GM21367 (cell line): ENCODE measurements around the gene ZCCHC14.

Experiments used
- ATAC-seq: cut with Tn5 transposase; IDR thresholded peaks from one replicate; pipeline ENCODE4 v1.9.1; 2021; ENCODE audit not compliant: unreplicated experiment

Gene ZCCHC14

DNA sequence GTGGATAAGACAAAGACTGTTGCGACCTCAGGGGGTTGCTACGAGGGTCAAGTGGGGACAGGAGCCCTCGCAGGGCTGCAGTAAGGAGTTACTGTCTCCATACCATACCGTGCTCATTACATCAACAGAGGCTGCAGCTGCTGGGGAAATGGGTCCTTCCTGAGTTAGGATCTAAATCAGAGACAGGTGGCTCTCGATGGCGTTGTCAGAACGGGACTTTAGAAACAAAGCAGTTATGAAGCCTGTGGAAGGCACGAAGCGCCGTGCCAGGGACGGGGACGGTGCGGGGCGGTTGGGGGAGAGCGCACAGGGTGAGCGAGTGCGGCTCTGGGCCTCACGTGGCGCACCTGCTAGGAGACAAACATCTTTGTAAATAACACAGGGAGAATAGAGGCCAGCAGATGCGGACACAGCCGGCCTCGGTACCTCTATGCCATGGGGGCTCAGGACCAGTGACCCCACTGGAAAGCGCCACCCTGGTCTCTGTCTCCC lies 34.4 kb downstream of the ZCCHC14 start:
- ATAC-seq: no peak

GRCh38 chr16:87457709-87458423 lies 35.0 kb downstream of the ZCCHC14 start:
- ATAC-seq: no peak

- no peak for ATAC-seq
Observed at GRCh38 chr16:87457061-87457611, 35.7 kb downstream of the ZCCHC14 start.

GRCh38 chr16:87454391-87454790 lies 38.4 kb downstream of the ZCCHC14 start:
- ATAC-seq: no peak

- no peak for ATAC-seq
Observed at GRCh38 chr16:87453326-87453725, 39.5 kb downstream of the ZCCHC14 start.

DNA sequence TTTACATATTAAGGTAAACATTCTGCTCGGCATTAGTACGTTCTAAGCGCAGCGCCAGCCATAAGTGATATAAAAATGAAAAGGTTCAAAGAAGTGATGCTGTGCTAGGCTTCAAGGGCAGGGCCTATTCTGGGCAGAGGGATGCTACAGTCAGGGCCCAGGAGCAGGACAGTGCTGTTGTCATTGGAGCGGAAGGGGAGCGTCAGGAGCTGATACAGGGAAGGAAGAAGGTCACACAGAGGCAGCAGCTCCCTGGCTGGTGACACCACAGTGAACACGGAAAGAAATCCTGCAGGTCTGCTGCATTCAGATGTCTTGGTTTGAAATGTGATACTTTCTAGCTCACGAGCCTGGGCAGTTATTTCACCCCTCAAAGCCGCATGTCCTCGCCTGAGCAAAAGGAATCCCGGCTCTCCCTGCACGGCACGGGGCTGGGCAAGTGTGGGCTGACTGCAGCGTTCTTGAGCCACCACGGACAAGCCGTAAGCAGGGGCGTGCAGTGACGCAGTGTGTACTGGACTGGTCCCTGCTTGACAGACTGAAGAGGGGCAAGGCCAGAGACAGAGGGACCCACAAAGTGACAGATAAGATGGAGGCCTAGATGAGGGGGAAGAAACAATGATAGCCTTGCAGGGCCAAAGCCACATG lies 41.1 kb downstream of the ZCCHC14 start:
- ATAC-seq: no peak

DNA sequence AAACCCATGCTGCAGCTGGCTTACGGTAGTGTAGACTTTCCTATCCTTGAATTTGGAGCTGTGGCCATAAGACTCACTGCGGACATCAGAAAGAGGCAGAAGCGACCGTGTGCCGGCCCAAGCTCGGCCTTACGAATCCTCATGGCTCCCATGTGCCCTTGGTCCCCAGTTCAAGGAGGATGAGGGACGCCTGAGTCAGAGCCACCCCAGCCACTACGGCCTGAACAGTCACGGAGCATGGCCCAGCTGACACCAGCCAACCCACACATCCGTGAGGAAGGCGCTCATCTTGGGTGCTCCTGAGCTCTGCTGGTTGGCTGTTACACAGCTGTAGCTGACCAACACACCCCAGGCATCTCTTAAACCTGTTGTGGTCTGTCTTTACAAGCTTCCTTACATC lies 44.0 kb downstream of the ZCCHC14 start:
- no peak for ATAC-seq

GRCh38 chr16:87447323-87447722 lies 45.5 kb downstream of the ZCCHC14 start:
- ATAC-seq: no peak

DNA sequence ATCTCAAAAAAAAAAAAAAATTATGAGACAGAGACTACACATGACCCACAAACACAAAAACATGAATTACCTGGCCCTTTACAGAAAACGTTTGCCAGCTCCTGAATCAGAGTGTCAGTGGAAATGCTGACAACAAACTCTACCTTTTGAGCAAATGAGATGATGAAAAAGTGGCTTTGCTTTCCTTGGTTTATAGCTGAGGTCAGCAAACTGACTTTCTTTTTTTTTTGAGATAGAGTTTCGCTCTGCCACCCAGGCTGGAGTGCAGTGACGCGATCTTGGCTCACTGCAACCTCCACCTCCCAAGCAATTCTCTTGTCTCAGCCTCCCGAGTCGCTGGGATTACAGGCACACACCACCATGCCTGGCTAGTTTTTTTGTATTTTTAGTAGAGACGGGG lies 46.3 kb downstream of the ZCCHC14 start:
- ATAC-seq: no peak

DNA sequence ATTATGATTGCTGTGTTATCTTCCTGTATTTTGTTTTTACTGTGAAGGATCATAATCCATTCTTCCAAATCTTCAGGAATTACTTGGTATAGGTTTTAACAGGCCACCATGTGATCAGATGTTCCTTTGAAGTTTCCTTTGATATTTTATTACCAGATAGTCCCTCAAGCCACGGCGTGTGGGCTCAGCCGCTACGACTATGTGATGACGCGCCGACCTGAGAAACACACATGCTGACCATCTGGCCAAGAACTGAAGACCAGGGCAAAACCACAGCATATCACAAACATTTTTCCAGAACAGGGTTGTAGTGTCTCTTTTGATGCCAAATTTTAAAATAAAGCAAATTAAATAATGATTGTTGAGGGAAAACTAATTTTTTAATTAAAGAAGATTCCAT lies 47.3 kb downstream of the ZCCHC14 start:
- ATAC-seq: no peak

GRCh38 chr16:87443964-87444363 lies 48.9 kb downstream of the ZCCHC14 start:
- ATAC-seq: no peak

DNA sequence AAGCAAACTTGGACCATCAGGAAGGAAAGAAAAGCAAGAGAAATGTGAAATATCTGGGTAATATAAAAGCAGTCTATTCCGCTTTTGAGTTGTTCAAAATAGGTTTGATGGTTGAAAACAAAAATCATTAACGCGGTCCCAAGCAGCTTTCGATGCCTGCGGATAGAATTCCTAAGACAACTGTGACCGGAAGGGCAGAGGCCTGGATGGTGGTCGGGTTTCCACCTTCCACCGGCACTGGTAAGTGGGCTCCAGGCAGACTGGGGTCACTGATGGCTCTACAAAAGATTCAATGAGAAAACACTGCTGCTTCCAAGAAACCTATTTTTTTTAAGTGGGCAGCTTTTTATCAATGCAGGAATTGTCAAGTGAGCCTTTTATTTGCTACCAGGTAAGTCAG lies 49.8 kb downstream of the ZCCHC14 start:
- ATAC-seq: no peak

GRCh38 chr16:87442581-87442966 lies 50.2 kb downstream of the ZCCHC14 start:
- ATAC-seq: no peak

DNA sequence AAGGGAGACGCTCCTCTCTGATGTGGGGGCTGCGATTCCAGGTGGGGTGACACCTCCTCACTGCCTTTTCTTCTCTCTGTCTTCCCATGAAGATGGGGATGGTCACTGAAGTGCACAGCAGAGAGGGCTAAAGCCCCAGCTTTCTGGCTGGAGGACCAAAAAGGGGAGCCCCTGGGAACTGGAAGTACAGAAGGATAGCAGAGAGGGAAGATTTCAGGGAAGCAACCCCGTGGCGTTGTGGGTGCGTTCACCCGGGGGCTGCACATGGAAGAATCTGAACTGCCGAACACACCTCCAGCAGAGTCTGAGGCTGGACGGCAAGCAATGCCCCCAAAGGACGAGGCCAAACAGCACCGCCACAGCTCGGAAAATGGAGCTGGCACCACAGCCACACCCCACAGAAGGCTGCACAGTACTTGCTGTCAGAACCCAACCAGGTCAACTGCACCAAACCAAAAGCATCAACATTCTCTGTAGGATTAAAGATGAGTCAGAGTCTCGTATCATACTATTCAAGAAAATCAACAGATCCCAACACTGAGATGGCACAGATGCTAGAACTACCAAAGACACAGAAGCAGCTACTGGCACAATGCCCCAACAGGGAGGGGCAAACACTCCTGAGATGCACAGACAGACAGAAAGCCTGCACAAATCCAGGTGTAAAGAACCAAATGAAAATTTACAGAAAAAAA lies 50.8 kb downstream of the ZCCHC14 start:
- no peak for ATAC-seq

DNA sequence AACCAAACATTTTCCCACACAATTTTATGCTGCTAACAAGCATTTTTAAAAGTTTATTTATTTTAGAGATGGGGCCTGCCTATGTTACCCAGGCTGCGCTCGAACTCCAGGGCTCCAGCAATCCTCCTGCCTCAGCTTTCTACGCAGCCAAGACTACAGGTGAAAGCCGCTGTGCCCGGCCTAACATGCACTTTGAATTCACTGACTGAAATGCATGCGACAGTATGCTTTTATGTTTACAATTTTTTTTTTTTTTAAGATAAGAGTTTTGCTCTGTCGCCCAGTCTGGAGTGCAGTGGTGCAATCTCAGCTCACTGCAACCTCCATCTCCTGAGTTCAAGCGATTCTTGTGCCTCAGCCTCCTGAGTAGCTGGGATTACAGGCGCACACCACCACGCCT lies 52.9 kb downstream of the ZCCHC14 start:
- no peak for ATAC-seq

DNA sequence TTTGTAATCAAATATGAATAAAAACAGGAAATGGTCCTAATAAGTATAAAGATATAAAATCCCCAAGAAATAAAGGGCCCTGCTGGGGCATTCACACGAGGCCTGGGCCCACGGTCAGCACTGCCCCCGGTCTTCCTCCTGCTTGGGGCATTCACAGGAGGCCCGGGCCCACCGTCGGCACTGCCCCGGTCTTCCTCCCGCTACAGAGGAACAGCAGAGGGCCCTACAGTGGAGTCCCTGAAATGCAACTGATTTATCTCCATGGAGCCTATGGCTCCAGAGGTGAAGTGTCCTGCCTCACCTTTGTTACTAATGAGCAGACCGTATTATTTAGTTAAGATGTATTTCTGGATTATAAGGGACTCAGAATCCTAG lies 54.2 kb downstream of the ZCCHC14 start:
- ATAC-seq: no peak

DNA sequence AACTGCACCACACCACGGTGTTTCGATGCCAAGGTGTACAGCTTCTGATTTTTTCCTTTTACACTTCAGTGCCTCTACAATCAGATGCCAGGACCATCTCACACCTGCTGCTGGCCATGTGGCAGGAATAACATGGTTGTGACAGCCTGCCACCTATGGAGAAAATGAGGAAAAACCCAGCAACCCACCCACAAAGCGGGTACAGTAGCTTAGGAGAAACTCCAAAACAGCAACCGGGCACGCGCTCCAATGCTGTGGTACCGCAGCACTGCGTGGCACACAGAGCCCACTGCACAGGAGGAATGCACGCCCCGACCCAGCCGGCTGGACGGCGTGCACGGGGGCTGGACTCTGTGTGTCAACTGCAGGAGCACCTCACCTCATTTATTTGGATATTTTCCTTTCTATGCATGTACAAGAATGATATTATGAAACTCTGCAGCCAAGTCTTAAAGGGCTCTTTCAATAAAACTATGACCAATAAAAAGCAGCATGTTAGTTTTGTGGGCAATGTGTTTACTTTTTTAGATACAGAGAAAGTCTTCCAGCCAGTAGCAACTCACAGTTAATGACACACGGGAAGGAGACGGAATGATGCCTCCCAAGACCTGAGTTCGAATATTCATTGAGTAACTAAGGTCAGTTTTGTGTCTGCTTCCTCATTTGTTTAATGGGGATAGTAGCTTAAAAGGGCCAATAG lies 54.8 kb downstream of the ZCCHC14 start:
- ATAC-seq: no peak

DNA sequence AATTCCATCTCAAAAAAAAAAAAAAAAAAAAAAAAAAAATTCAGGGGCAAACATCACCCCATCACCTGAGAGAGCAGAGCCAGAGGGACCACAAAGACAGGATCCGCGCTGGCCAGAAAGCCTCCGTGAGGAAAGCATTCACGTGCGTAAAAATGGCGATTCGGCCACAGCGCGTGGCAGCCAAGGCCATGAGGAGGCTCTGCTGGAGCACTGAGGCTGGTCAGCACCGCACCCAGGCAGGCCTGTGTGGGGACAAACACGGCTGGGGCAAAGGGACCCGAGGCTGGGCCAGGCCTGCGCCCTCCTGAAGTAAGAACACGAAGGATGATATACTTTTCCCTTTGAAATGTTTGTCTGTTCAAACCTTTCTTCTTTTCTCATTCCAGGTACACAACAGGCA lies 55.5 kb downstream of the ZCCHC14 start:
- ATAC-seq: no peak

DNA sequence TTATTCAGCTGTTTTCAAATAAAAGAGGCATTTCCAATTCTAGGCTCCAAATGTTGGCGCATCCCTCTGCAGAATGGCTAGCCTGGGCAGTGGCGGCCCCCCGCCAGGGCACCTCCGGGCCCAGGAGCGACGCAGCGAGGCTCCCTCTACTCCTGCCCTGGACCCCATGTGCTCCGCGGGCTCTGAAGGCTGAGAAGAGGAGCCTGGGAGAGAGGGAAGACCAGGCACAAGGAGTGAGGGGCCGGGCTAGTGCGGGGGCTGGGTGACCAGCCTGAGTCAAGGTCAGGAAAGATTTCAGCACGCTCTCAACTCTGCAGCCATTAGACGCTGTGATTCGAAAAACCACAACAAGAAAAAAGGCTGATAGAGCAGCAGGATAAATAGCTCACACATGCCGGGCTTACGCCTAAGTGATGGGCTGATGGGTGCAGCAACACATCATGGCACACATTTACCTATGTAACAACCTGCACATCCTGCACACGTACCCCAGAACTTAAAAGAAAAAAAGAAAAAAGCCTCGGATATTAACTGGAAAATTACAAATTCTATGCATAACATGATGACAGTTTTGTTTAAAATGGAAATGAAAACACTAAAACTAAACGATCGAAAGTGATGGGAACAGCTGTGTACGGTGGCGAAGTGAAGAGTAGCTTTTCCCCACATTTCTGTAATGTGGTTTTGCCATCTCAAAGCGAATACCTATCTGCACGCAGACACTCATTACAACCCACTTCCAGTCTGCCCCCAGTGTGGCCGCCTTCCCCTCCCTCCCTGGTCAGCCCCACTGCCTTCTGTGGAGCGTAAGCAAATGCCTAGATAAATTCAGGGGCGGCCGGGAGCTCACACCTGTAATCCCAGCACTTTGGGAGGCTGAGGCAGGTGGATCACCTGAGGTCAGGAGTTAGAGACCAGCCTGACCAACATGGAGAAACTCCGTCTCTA lies 56.3 kb downstream of the ZCCHC14 start:
- no peak for ATAC-seq
